Activated T-cell treated with anti-CD3 and anti-CD28 coated beads, Interleukin-2, amount 50 U/mL, for 4 hours (primary cell): ENCODE results near the gene TRAPPC1. TPM values are rescaled to one million over a fixed set of nuclear protein-coding genes. Genes with fewer than 3 reads are reported as not detected.
A peak's percentile ranks its signal among the peaks of the same experiment; 100 is the strongest.
"Not testable (repeated sequence)": the region's sequence is repeated elsewhere in the genome, so short reads cannot be mapped to it uniquely, and the experiment has no call there.

Source experiments
- ATAC-seq, 2 donors: fragments of 200-7000 bp; cut with Tn5 transposase; one replicate each; pipeline ENCODE4 v1.10.0; 2021
- DNase-seq: peaks from one replicate; pipeline ENCODE4 v3.0.0-alpha.2; 2020
- H3K27me3 Mint-ChIP-seq: one replicate; pipeline ENCODE4 v1.8.0; 2021; ENCODE audit warnings: low read depth, mixed read lengths
- H3K36me3 Mint-ChIP-seq: one replicate; pipeline ENCODE4 v1.8.0; 2022; ENCODE audit warnings: mixed read lengths; ENCODE audit not compliant: insufficient read depth
- H3K4me1 Mint-ChIP-seq: one replicate; pipeline ENCODE4 v1.8.0; 2021; ENCODE audit warnings: low read depth, mixed read lengths
- H3K4me3 Mint-ChIP-seq: one replicate; pipeline ENCODE4 v1.8.0; 2021; ENCODE audit warnings: mild to moderate bottlenecking, moderate library complexity, mixed read lengths
- H3K9me3 Mint-ChIP-seq: one replicate; pipeline ENCODE4 v1.8.0; 2021; ENCODE audit warnings: mixed read lengths
- total RNA-seq, 3 donors: library from RNA; stranded (reverse); gene quantifications; one replicate each; pipeline ENCODE4 v1.2.1, GENCODE V29; 2021

Gene TRAPPC1, protein sequence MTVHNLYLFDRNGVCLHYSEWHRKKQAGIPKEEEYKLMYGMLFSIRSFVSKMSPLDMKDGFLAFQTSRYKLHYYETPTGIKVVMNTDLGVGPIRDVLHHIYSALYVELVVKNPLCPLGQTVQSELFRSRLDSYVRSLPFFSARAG
- total RNA-seq = 100 to 1,000 TPM; 123 to 134 (median 124) TPM

DNA sequence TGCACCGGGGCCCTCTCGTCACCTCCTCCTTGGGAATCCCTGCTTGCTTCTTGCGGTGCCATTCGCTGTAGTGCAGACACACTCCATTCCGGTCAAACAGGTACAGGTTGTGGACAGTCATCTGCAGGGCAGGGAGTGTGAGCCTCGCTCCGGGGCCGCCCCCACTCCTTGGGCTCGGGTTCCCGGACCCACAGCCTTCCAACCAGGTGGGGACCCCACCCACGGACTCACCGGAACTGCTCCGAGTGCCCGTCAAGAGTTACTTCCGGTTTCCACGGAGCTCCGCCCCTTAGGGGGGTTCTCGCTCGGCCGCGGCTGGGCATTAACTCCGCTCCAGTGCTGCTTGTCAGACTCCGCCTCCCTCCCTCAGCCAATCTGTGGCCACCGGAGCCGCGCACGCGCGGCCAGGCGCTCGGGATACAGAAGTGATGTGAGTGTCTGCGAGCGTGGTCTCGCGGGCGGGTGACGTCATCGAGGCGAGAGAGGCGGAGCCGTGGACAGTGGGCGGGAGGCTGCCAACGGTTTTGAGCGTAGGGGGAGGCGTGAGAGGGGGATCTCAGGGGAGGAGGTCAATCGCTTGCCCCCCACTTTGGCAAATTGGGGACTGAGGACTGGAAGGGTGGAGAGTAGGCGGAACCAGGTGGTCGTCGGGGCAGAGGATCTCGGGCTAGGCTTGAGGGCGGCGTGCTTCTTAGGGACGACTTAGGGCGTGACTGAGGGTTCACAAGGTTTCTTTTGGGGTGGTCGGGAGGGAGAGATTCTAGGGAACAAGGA, at the start of gene TRAPPC1, which contains the start of gene CNTROB:
TRAPPC1 (minus strand) TSS at position 238 of the 774 bp plus-strand sequence; CDS start at position 121, 117 bp downstream.
CNTROB (plus strand) TSS at position 498 of the 774 bp plus-strand sequence. CDS start 874 bp downstream, outside the sequence.
- Mint-ChIP-seq H3K27me3 (no peaks in the 10 kb centered on the region), H3K4me1 (peaks cover 47% of the 10 kb centered on the region), H3K4me3 (peak within 1 kb of the TSS; percentile 97), H3K36me3 (peaks cover 15% of the 10 kb centered on the region), H3K9me3 (no peaks in the 10 kb centered on the region)
- DNase-seq (peak; percentile 99), ATAC-seq (peak; percentile 98 to 99)

DNA sequence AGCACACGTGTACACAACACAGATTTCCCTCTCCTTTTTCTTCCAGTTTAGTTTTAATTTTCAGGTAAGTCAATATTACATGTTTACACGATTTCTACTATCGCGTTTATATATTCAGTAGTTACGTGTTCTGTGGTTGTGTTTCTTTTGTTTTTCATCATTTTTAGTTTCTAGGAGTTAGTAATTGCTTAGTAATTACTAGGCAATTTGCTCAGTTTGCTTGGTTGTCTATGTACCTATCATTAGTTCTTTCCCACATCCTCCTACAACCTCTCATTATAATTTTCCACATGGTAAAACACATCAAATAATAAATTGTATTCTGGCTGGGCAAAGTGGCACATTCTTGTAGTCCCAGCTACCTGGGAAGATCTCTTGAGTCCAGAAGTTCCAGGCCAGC, 46.1 kb upstream of the TRAPPC1 start:
- Mint-ChIP-seq H3K36me3 (peaks cover 1% of the 10 kb centered on the region), H3K4me3 (no peak overlapping the region), H3K9me3 (peaks cover 12% of the 10 kb centered on the region), H3K4me1 (peaks cover 2% of the 10 kb centered on the region), H3K27me3 (peaks cover 26% of the 10 kb centered on the region)
- ATAC-seq (no peak), DNase-seq (no peak)

DNA sequence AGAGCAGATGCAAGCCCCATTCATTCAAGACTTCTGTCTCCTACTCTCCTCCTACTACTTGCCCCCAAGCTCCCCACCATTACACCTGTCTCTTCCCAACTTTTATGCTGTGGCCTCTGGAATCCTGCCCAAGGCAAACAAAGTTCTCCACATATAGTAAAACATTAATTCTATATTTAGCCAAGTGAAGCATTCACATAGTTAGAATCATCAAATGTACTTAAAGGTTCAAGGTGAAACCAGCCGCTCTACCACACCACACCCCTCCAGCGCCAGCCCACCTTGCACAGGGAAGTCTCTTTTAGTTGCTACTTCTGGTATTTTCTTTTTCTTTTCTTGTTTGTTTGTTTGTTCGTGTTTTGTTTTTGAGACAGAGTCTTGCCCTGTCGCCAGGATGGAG, 45.3 kb upstream of the TRAPPC1 start:
- Mint-ChIP-seq H3K9me3 (peaks cover 12% of the 10 kb centered on the region), H3K36me3 (peaks cover 1% of the 10 kb centered on the region), H3K27me3 (peaks cover 21% of the 10 kb centered on the region), H3K4me3 (no peak overlapping the region), H3K4me1 (peaks cover 2% of the 10 kb centered on the region)
- no peak for ATAC-seq
- no peak for DNase-seq

DNA sequence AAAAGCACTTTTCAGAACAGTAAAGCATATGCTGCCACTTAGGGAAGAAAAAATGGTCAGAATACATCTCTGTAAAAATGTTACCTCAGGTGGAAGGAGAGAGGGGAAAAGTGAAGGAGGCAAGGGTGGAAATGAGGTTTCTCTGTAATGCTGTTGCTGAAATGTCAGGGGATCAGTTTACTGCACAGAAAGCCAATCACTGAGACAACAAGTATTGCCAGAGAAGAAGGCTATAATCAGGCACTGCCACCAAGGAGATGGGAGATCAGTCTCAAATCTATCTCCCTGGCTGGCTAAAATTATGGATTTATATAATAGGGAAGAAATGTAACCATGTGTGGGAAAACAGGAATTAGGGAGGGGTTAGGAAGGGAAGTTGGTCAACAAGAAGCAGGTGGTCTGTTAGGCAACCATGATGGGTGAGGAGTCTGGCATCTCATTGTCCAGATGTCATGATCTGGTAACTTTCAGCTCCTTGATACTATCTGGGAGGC, 42.9 kb upstream of the TRAPPC1 start:
- peaks cover 2% of the 10 kb centered on the region for H3K4me1 Mint-ChIP-seq
- DNase-seq (no peak), ATAC-seq (no peak)
- peaks cover 19% of the 10 kb centered on the region for H3K27me3 Mint-ChIP-seq
- peaks cover 12% of the 10 kb centered on the region for H3K9me3 Mint-ChIP-seq
- no peak overlapping the region for H3K4me3 Mint-ChIP-seq
- H3K36me3 Mint-ChIP-seq = peaks cover 1% of the 10 kb centered on the region

GRCh38 chr17:7972131-7972785, 40.5 kb upstream of the TRAPPC1 start:
- Mint-ChIP-seq H3K36me3 (peaks cover 1% of the 10 kb centered on the region), H3K4me1 (no peaks in the 10 kb centered on the region), H3K4me3 (no peak overlapping the region), H3K9me3 (peaks cover 12% of the 10 kb centered on the region), H3K27me3 (peaks cover 14% of the 10 kb centered on the region)
- no peak for ATAC-seq
- DNase-seq = no peak

DNA sequence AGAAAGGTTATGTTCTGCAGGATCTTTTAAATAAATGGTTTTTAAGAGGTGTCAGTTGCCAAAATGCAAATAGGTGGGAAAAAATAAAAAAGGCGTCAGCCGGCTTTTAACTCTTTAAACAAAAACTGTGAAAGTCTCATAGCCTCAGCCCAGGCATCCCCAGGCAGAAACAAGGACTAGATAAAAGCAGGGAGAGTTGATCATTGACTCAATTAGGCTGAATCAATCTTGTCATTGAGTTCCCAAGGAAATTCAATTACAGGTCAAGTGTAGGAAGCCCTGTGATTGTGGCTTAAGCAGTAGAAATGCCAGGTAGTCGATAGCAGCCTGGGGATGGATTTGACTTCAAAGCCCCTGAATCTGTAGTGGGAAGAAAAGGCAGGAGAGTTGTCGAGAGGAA, 39.9 kb upstream of the TRAPPC1 start:
- Mint-ChIP-seq H3K4me1 (no peaks in the 10 kb centered on the region), H3K36me3 (peaks cover 1% of the 10 kb centered on the region), H3K9me3 (peaks cover 12% of the 10 kb centered on the region), H3K4me3 (no peak overlapping the region), H3K27me3 (peaks cover 11% of the 10 kb centered on the region)
- DNase-seq (no peak), ATAC-seq (no peak)

DNA sequence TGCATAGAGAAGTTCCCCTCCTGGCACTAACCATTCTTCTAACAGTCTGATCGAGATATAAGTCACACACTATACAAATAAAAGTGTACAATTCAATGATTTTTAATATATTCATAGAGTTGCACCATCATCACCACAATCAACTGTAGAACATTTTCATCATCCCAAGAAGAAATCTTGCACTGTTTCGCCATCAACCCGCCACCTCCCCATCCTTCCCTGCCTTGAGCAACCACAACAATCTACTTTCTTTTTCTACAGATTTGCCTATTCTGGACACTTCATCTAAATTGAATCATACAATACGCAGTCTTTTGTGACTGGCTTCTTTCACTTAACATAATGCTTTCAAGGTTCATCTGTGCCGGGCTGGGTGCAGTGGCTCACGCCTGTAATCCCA, 37.7 kb upstream of the TRAPPC1 start:
- DNase-seq (no peak), ATAC-seq (no peak)
- peaks cover 3% of the 10 kb centered on the region for H3K9me3 Mint-ChIP-seq
- peaks cover 9% of the 10 kb centered on the region for H3K27me3 Mint-ChIP-seq
- no peaks in the 10 kb centered on the region for H3K4me1 Mint-ChIP-seq
- H3K4me3 Mint-ChIP-seq = no peak overlapping the region
- H3K36me3 Mint-ChIP-seq = peaks cover under 1% of the 10 kb centered on the region

DNA sequence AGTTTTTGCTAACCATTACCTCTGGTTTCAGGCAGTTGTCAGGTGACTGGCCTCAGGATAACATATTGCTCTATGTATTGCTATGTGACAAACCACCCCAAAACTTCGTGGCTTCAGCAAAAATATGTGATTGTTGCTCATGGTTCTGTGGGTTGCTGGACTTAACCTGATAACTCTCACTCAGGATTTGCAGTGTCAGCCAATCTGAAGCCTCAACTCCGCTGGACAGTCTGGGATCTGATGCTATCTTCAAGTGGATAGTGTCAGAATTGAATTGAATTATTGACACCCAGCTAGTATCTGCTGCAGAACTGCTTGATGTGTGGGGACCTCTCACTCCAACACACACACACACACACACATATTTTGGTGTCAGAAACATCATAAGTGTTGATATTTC, 36.0 kb upstream of the TRAPPC1 start:
- no peaks in the 10 kb centered on the region for H3K9me3 Mint-ChIP-seq
- DNase-seq = no peak
- no peaks in the 10 kb centered on the region for H3K4me1 Mint-ChIP-seq
- H3K27me3 Mint-ChIP-seq = peaks cover 7% of the 10 kb centered on the region
- no peak for ATAC-seq
- no peaks in the 10 kb centered on the region for H3K36me3 Mint-ChIP-seq
- no peak overlapping the region for H3K4me3 Mint-ChIP-seq

DNA sequence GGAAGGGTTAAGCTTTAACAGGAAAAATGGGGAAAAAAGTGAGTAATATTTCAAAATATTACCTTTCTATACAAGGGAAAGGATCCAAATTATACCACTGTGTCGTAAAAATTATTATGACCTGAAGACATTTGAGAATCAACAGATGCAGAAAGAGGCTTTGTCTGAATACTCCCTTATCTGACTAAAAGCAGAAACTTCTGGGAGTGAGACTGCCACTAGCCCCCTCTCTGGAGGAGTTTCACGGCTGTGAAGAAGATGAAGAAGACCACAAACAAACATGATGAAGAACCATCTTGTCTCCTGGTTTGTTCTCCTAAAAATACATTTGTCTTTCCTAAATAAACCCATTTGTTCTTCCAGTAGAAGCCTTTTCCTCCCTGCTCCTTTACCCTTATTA, 29.7 kb upstream of the TRAPPC1 start:
- DNase-seq = no peak
- H3K4me3 Mint-ChIP-seq = no peak overlapping the region
- no peaks in the 10 kb centered on the region for H3K4me1 Mint-ChIP-seq
- H3K27me3 Mint-ChIP-seq = peaks cover 11% of the 10 kb centered on the region
- ATAC-seq = no peak
- H3K9me3 Mint-ChIP-seq = no peaks in the 10 kb centered on the region
- H3K36me3 Mint-ChIP-seq = no peaks in the 10 kb centered on the region

DNA sequence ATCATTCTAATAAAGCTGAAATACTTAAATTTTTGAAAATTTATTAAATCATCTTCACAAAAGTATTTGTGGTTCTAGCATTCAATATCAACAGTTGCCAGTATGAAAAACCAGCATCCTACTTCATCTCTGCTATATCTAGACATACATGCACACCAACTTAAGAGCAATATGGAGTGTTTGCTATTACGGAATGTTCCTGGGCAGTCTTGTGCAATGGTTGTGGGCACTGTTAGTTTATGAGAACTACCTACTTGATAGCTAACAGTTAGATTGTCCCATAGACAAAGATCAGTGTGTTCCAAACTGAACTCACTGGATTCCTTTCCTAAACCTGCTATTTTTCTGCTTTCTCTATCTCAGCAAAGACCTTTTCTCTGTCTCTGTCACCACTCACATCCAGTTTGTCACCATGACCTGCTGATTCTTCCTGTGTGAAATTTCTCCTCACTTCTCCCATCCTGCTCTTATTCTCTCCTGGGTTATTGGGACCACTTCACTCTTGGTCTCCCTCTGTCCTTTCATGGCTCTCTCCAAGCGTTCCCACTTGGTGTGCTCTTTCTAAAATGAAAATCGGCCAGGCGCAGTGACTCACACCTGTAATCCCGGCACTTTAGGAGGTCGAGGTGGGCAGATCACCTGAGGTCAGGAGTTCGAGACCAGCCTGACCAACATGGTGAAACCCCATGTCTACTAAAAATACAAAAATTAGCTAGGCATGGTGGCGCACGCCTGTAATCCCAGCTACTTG, 27.9 kb upstream of the TRAPPC1 start:
- ATAC-seq = no peak
- no peaks in the 10 kb centered on the region for H3K9me3 Mint-ChIP-seq
- H3K27me3 Mint-ChIP-seq = peaks cover 11% of the 10 kb centered on the region

GRCh38 chr17:7956228-7956965, 24.7 kb upstream of the TRAPPC1 start:
- H3K27me3 Mint-ChIP-seq = peaks cover 11% of the 10 kb centered on the region
- H3K4me1 Mint-ChIP-seq = peaks cover 5% of the 10 kb centered on the region
- no peaks in the 10 kb centered on the region for H3K36me3 Mint-ChIP-seq
- ATAC-seq (no peak), DNase-seq (no peak)
- H3K9me3 Mint-ChIP-seq = no peaks in the 10 kb centered on the region
- H3K4me3 Mint-ChIP-seq = no peak overlapping the region

More for the DNA sequence above, 27.9 kb upstream of the TRAPPC1 start:
- Mint-ChIP-seq H3K4me3 (no peak overlapping the region), H3K36me3 (no peaks in the 10 kb centered on the region), H3K4me1 (no peaks in the 10 kb centered on the region)
- DNase-seq = no peak

DNA sequence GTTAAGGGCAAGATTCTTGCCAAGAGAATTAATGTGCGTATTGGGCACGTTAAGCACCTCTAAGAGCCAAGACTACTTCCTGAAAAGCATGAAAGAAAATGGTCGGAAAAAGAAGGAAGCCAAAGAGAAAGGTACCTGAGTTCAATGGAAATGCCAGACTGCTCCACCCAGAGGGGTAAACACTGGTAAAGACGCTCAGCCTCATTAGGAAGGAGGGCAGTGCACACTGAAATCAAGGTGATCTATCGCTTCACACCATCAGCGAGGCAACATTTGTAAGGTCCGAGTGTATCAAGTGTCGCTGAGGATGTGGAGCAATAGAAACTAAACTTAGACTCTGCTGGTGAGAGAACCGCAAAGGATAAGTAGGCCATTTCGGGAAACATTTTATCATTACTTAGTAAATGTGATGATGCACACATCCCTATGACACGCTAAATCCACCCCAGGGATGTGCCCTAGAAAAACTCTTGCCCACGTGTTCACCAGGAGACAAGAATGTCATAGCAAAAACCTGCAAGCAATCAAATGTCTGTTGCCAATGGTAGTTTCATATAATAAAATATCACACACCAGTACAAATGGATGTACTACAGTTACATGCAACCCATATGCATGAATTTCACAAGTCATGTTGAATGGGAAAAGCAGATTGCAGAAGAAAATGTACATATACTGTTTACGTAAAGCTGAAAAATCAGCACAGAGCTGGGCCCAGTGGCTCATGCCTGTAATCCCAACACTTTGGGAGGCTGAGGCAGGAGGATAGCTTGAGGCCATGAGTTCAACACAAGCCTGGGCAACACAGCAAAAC, 23.9 kb upstream of the TRAPPC1 start:
- DNase-seq (no peak), ATAC-seq (no peak)
- Mint-ChIP-seq H3K36me3 (no peaks in the 10 kb centered on the region), H3K4me3 (no peak overlapping the region), H3K9me3 (no peaks in the 10 kb centered on the region), H3K27me3 (peaks cover 8% of the 10 kb centered on the region), H3K4me1 (peaks cover 9% of the 10 kb centered on the region)

- Mint-ChIP-seq H3K36me3 (peaks cover 16% of the 10 kb centered on the region), H3K4me1 (peaks cover 12% of the 10 kb centered on the region)
- not testable (repeated sequence) for ATAC-seq, H3K4me3 Mint-ChIP-seq, H3K9me3 Mint-ChIP-seq, H3K27me3 Mint-ChIP-seq, DNase-seq
Measured at GRCh38 chr17:7953266-7953665, 21.5 kb upstream of the TRAPPC1 start.
